ENCODE measurements around the gene ANO9. TPM values are rescaled to one million over a fixed set of nuclear protein-coding genes. Genes with fewer than 3 reads are reported as not detected.
"Not testable (repeated sequence)": the region's sequence is repeated elsewhere in the genome, so short reads cannot be mapped to it uniquely, and the experiment has no call there.

ANO9 gene
- total RNA-seq, 1 donor from 2014 or later = not detected

- H3K36me3 ChIP-seq (ENCODE audit: control insufficient read depth in 3 of 3, insufficient read depth in 3 of 3, low read length in 3 of 3) = no peaks in the 10 kb centered on the region
- peak overlapping the region in 1 of 3 donors; percentile 45 for H3K9ac ChIP-seq (ENCODE audit: low read depth in 1 of 3, low read length in 3 of 3)
- no peak overlapping the region for H3K4me3 ChIP-seq (ENCODE audit: low read length in 3 of 3)
- H3K27ac ChIP-seq (ENCODE audit: low read depth, low read length) = no peak overlapping the region
- H3K4me1 ChIP-seq (ENCODE audit: control insufficient read depth in 3 of 3, insufficient read depth in 3 of 3, low read length in 3 of 3) = peaks cover 3 to 13% (median 6%) of the 10 kb centered on the region in 3 donors
- H3K9me3 ChIP-seq (ENCODE audit: control insufficient read depth in 3 of 3, low read length in 3 of 3) = no peaks in the 10 kb centered on the region
- H3K27me3 ChIP-seq (ENCODE audit: control insufficient read depth in 3 of 3, insufficient read depth in 3 of 3, low read length in 3 of 3) = peaks cover 6 to 36% (median 22%) of the 10 kb centered on the region in 3 donors
Measured at GRCh38 chr11:394858-395655, 46.8 kb downstream of the ANO9 start.

DNA sequence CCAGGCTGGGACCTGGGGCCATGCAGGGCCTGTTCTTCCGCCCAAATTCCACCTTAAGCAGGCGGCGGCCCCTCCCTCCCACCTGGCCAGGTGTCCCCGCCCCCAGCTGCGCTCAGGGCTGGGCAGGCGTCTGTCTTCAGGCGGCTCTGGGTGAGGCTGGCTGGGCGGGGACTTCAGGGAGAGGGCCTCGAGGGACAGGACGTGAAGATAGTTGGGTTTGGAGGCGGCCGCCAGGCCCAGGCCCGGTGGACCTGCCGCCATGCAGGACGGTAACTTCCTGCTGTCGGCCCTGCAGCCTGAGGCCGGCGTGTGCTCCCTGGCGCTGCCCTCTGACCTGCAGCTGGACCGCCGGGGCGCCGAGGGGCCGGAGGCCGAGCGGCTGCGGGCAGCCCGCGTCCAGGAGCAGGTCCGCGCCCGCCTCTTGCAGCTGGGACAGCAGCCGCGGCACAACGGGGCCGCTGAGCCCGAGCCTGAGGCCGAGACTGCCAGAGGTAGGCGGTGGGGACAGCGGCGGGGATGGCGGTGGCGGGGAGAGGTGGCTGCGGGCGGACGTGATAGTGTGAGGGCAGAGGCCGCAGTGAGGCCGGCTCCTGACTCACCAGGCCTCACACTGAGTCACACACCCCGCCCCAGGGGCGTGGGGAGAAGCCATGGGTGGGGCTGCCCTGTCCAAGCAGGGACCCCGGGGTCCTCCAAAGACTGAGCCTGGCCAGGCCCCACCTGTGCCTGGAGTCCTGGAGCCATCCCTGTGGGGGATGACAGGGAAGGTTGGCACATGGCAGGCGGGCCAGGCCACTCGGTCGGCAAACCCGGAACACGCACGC lies 47.6 kb downstream of the ANO9 start, which contains the start of gene PKP3:
TSS of gene PKP3 (plus strand) at position 176 of the 824 bp plus-strand sequence. CDS start at position 260, 84 bp downstream.
- Histone ChIP-seq H3K27me3 (ENCODE audit: control insufficient read depth in 3 of 3, insufficient read depth in 3 of 3, low read length in 3 of 3) (peaks cover 6 to 36% (median 22%) of the 10 kb centered on the region in 3 donors), H3K4me3 (ENCODE audit: low read length in 3 of 3) (no peak within 1 kb of the TSS), H3K36me3 (ENCODE audit: control insufficient read depth in 3 of 3, insufficient read depth in 3 of 3, low read length in 3 of 3) (no peaks in the 10 kb centered on the region), H3K9ac (ENCODE audit: low read depth in 1 of 3, low read length in 3 of 3) (peak within 1 kb of the TSS in 1 of 3 donors; percentile 45), H3K27ac (ENCODE audit: low read depth, low read length) (no peak within 1 kb of the TSS), H3K9me3 (ENCODE audit: control insufficient read depth in 3 of 3, low read length in 3 of 3) (no peaks in the 10 kb centered on the region), H3K4me1 (ENCODE audit: control insufficient read depth in 3 of 3, insufficient read depth in 3 of 3, low read length in 3 of 3) (peaks cover 3 to 13% (median 6%) of the 10 kb centered on the region in 3 donors)

DNA sequence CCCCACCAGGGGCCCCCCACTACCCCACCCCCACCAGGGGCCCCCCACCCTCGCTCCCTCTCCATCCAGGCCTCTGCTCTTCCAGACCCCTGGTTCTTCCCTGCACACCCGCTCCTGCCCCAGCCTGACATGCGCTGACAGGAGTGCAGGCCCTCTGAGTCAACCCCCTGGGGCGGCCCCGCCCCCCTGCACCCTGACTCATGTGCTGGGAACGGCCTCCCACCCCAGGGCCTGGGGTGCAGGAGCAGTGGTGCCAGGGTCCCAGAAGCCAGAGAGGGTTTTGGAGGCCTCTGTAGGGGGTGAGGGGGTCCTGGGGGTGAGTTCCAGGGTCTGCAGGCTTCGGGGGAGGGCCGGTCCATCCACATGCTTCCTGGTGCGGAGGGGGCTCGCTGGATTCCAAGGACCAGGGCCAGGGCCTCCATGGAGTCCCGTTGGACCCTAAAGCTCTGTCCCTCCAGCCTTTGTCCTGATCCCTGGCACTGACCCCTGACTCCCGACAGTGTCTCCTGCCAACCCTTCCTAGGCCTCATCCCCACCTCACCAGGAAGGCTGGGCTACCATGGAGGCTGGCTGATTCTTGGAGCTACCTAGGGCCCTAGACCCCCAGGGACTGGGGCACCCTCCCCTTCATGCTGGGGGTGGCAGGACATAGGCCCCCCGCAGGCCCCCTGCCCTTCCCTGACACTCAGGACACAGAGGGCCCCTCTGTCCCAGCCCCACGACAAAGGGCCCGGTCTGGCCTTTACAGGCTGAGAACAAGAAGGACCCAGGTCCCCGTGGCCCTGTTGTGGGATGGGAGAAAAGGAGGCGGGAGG lies 48.4 kb downstream of the ANO9 start:
- no peak overlapping the region for H3K4me3 ChIP-seq (ENCODE audit: low read length in 3 of 3)

GRCh38 chr11:392102-392777 lies 49.6 kb downstream of the ANO9 start:
- peaks cover 6 to 32% (median 21%) of the 10 kb centered on the region in 3 donors for H3K27me3 ChIP-seq (ENCODE audit: control insufficient read depth in 3 of 3, insufficient read depth in 3 of 3, low read length in 3 of 3)

More for the DNA sequence above, 48.4 kb downstream of the ANO9 start:
- peaks cover 3 to 13% (median 6%) of the 10 kb centered on the region in 3 donors for H3K4me1 ChIP-seq (ENCODE audit: control insufficient read depth in 3 of 3, insufficient read depth in 3 of 3, low read length in 3 of 3)
- no peak overlapping the region for H3K9ac ChIP-seq (ENCODE audit: low read depth in 1 of 3, low read length in 3 of 3)
- no peaks in the 10 kb centered on the region for H3K9me3 ChIP-seq (ENCODE audit: control insufficient read depth in 3 of 3, low read length in 3 of 3)
- H3K27ac ChIP-seq (ENCODE audit: low read depth, low read length) = no peak overlapping the region
- peaks cover 6 to 36% (median 18%) of the 10 kb centered on the region in 3 donors for H3K27me3 ChIP-seq (ENCODE audit: control insufficient read depth in 3 of 3, insufficient read depth in 3 of 3, low read length in 3 of 3)
- no peaks in the 10 kb centered on the region for H3K36me3 ChIP-seq (ENCODE audit: control insufficient read depth in 3 of 3, insufficient read depth in 3 of 3, low read length in 3 of 3)

DNA sequence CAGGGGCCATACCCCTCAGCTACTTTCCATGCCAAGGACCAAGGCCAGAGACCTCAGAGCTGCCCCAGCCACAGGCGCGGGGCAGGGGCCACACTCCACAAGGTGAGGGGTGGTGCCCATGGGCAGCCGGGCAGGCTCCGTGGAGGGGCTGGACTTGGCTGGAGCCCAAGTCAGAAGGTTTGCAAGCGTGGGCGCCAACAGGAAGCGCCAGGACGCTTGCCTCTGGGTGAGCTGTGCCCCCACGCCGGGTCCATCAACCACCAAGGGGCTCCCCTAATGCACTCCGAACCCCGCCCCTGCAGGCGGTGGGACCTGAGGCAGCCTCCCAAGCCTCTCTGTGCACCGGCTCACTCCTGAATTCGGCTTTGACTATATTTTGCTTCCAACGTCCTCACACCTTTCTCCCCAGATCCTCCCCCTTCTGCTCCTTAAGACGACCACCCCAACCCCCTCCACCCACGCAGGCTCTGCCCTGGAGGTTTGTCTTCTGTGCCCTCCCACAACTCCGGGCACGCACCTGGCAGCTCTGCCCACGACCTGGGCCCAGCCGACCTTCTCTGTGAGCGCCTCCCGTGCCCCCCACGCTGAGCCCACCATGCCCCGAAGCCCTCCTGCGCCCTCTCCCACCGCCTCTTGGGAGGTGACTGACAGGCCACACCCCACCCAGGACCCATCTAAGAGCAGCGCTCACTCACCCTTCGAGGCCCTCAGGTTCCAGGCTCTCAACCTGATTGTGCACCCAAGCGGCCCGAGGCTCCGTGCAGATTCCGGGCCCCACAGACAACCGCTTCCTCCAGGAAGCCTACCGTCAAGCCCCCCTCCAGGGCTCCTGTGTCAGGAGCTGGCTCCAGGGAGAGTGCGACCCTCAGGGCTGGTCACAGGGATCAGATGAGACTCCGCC lies 50.4 kb downstream of the ANO9 start:
- Histone ChIP-seq H3K9ac (ENCODE audit: low read depth in 1 of 3, low read length in 3 of 3) (no peak overlapping the region), H3K4me1 (ENCODE audit: control insufficient read depth in 3 of 3, insufficient read depth in 3 of 3, low read length in 3 of 3) (peaks cover 0 to 3% (median 1%) of the 10 kb centered on the region in 3 donors), H3K27me3 (ENCODE audit: control insufficient read depth in 3 of 3, insufficient read depth in 3 of 3, low read length in 3 of 3) (peaks cover 4 to 28% (median 17%) of the 10 kb centered on the region in 3 donors), H3K4me3 (ENCODE audit: low read length in 3 of 3) (no peak overlapping the region), H3K9me3 (ENCODE audit: control insufficient read depth in 3 of 3, low read length in 3 of 3) (peaks cover 0 to 5% (median 0%) of the 10 kb centered on the region in 3 donors), H3K27ac (ENCODE audit: low read depth, low read length) (no peak overlapping the region), H3K36me3 (ENCODE audit: control insufficient read depth in 3 of 3, insufficient read depth in 3 of 3, low read length in 3 of 3) (no peaks in the 10 kb centered on the region)

More at GRCh38 chr11:392102-392777, 49.6 kb downstream of the ANO9 start:
- Histone ChIP-seq H3K9me3 (ENCODE audit: control insufficient read depth in 3 of 3, low read length in 3 of 3) (no peaks in the 10 kb centered on the region), H3K36me3 (ENCODE audit: control insufficient read depth in 3 of 3, insufficient read depth in 3 of 3, low read length in 3 of 3) (no peaks in the 10 kb centered on the region), H3K4me3 (ENCODE audit: low read length in 3 of 3) (no peak overlapping the region), H3K4me1 (ENCODE audit: control insufficient read depth in 3 of 3, insufficient read depth in 3 of 3, low read length in 3 of 3) (peaks cover 3 to 10% (median 3%) of the 10 kb centered on the region in 3 donors), H3K9ac (ENCODE audit: low read depth in 1 of 3, low read length in 3 of 3) (no peak overlapping the region), H3K27ac (ENCODE audit: low read depth, low read length) (no peak overlapping the region)

- no peak overlapping the region for H3K27ac ChIP-seq (ENCODE audit: low read depth, low read length)
- H3K4me3 ChIP-seq (ENCODE audit: low read length in 3 of 3) = no peak overlapping the region
- H3K9me3 ChIP-seq (ENCODE audit: control insufficient read depth in 3 of 3, low read length in 3 of 3) = peaks cover 0 to 5% (median 0%) of the 10 kb centered on the region in 3 donors
- H3K9ac ChIP-seq (ENCODE audit: low read depth in 1 of 3, low read length in 3 of 3) = no peak overlapping the region
- H3K4me1 ChIP-seq (ENCODE audit: control insufficient read depth in 3 of 3, insufficient read depth in 3 of 3, low read length in 3 of 3) = peaks cover 0 to 3% (median 0%) of the 10 kb centered on the region in 3 donors
- peaks cover 0 to 21% (median 9%) of the 10 kb centered on the region in 3 donors for H3K27me3 ChIP-seq (ENCODE audit: control insufficient read depth in 3 of 3, insufficient read depth in 3 of 3, low read length in 3 of 3)
- H3K36me3 ChIP-seq (ENCODE audit: control insufficient read depth in 3 of 3, insufficient read depth in 3 of 3, low read length in 3 of 3) = no peaks in the 10 kb centered on the region
Measured at GRCh38 chr11:390175-390574, 51.6 kb downstream of the ANO9 start.

GRCh38 chr11:389369-389768 lies 52.4 kb downstream of the ANO9 start:
- not testable (repeated sequence) for H3K36me3 ChIP-seq (ENCODE audit: control insufficient read depth in 3 of 3, insufficient read depth in 3 of 3, low read length in 3 of 3); H3K27ac ChIP-seq (ENCODE audit: low read depth, low read length); H3K9me3 ChIP-seq (ENCODE audit: control insufficient read depth in 3 of 3, low read length in 3 of 3); H3K4me3 ChIP-seq (ENCODE audit: low read length in 3 of 3); H3K9ac ChIP-seq (ENCODE audit: low read depth in 1 of 3, low read length in 3 of 3); H3K4me1 ChIP-seq (ENCODE audit: control insufficient read depth in 3 of 3, insufficient read depth in 3 of 3, low read length in 3 of 3)
- peaks cover 0 to 14% (median 3%) of the 10 kb centered on the region in 3 donors for H3K27me3 ChIP-seq (ENCODE audit: control insufficient read depth in 3 of 3, insufficient read depth in 3 of 3, low read length in 3 of 3)

DNA sequence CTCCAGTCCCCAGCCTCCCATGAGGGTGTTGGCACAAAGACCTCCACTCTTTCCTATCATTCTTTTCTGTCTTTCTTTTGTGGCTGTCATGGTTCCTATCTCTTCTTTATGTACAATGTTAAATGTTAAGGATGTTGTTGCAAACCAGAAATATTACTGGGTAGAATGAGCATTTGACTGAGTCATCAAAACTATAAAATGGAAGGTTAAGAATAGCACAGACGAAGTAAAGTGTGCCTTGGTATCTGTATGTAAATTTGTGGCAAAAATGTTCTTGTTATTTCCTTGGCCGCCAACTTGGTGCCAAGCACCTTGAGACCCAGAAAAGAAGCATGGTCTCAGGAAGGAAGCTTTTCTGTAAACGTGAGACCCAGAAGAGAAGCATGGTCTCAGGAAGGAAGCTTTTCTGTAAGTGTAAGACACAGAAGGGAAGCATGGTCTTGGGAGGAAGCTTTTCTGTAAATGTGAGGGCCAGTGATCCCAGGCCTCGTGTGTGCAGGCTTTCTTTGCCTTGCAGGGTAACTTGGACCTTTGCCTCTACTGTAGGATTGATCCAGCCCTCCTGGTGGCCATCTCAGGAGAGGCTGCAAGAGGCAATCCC lies 54.5 kb downstream of the ANO9 start:
- peaks cover 12 to 22% (median 12%) of the 10 kb centered on the region in 3 donors for H3K27me3 ChIP-seq (ENCODE audit: control insufficient read depth in 3 of 3, insufficient read depth in 3 of 3, low read length in 3 of 3)
- peaks cover 0 to 5% (median 0%) of the 10 kb centered on the region in 3 donors for H3K9me3 ChIP-seq (ENCODE audit: control insufficient read depth in 3 of 3, low read length in 3 of 3)
- H3K27ac ChIP-seq (ENCODE audit: low read depth, low read length) = no peak overlapping the region
- H3K4me1 ChIP-seq (ENCODE audit: control insufficient read depth in 3 of 3, insufficient read depth in 3 of 3, low read length in 3 of 3) = no peaks in the 10 kb centered on the region
- H3K9ac ChIP-seq (ENCODE audit: low read depth in 1 of 3, low read length in 3 of 3) = no peak overlapping the region
- H3K36me3 ChIP-seq (ENCODE audit: control insufficient read depth in 3 of 3, insufficient read depth in 3 of 3, low read length in 3 of 3) = no peaks in the 10 kb centered on the region
- no peak overlapping the region for H3K4me3 ChIP-seq (ENCODE audit: low read length in 3 of 3)

Measured in skeletal muscle tissue (tissue), 4 donors.